Thoracic aorta (tissue), 2 donors: ENCODE measurements around the gene EEF2KMT. TPM values are rescaled to one million over a fixed set of nuclear protein-coding genes. Genes with fewer than 3 reads are reported as not detected.

Experiments
- ATAC-seq: fragments of 150-250 bp; one replicate; pipeline ENCODE4 v1.8.0; 2017; ENCODE audit warnings: low read depth; ENCODE audit not compliant: insufficient number of reproducible peaks, low FRiP score
- DNase-seq: peaks from one replicate; pipeline ENCODE4 v3.0.0-alpha.2; 2020; ENCODE audit warnings: low spot score
- H3K27ac ChIP-seq, 2 donors: fragments of 200-600 bp; sonication (generic); 1 replicate in 1 of 2; 2 replicates in 1 of 2; pipeline ENCODE4 v1.5.1; 2016; ENCODE audit warnings: mild to moderate bottlenecking in 2 of 2, moderate library complexity in 2 of 2
- H3K27me3 ChIP-seq: fragments of 200-600 bp; sonication (generic); replicated peaks from 2 replicates; pipeline ENCODE4 v1.6.0; 2016; ENCODE audit warnings: mild to moderate bottlenecking; ENCODE audit not compliant: insufficient read depth
- H3K36me3 ChIP-seq: fragments of 200-600 bp; sonication (generic); one replicate; pipeline ENCODE4 v1.5.1; 2016
- H3K4me1 ChIP-seq, 2 donors: fragments of 200-600 bp; sonication (generic); 1 replicate in 1 of 2; 2 replicates in 1 of 2; pipeline versions ENCODE4 v1.5.1 to v1.6.0; 2016; ENCODE audit warnings: low read depth in 2 of 2, mild to moderate bottlenecking in 1 of 2; ENCODE audit not compliant: control insufficient read depth in 1 of 2
- H3K4me3 ChIP-seq: fragments of 200-600 bp; sonication (generic); 2 replicates; pipeline ENCODE4 v1.5.1; 2016; ENCODE audit warnings: mild to moderate bottlenecking
- H3K9me3 ChIP-seq: fragments of 200-600 bp; sonication (generic); 2 replicates; pipeline ENCODE4 v1.5.1; 2016
- total RNA-seq, 2 donors: library from RNA; depleted of rRNA; stranded (reverse); fragments of >200 nt; gene quantifications; one replicate each; pipeline versions ENCODE4 v1.1.0 to v1.2.3, GENCODE V29; 2016
- TF ChIP-seq, protein P1 (sequence below): fragments of 200-600 bp; sonication (generic); IDR thresholded peaks from one replicate; pipeline ENCODE4 v1.5.1; 2019; ENCODE audit warnings: antibody characterized with exemption

The EEF2KMT gene
- total RNA-seq, 2 donors from 2014 or later, result 6.8 to 14.9 TPM

DNA sequence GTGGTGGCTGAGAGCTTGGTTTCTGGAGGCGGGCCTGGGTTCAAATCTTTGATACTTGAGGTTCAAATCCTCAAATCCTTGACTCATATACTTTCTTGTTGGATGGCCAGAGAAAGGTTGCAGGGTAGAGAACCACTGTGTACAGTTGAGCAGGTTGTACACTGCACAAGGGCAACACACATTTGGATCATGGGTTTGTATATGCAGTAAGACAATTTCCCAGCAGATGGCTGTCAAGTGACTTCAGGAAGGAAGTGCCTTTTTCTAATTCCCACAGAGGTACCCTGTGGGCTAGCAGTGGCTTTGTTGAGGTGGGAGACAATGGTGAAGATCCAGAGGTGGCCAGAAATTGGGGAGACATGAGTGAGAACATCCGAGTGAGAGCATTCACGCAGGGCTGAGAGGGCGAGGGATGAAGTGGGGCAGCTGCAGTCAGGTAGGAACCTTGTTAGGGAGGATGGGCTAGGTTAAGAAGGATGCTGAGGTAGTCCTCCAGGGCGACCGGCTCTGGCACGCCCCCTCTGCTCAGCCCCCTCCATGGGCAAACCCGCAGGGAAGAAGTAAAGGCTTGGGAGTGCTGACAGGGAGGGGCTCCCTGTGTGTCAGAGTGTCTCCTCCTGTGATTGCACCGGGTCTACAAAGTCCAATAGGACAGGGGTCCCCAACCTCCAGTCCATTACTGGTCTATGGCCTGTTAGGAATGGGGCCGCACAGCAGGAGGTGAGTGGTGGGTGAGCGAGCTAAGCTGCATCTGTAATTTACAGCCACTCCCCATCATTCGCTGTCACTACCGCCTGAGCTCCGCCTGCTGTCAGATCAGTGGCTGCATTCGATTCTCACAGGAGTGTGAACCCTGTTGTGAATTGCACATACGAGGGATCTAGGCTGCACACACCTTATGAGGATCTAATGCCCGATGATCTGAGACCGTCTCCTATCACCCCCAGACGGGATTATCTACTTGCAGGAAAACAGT lies 34.5 kb downstream of the EEF2KMT start:
- no peak overlapping the region for H3K27ac ChIP-seq
- H3K36me3 ChIP-seq, result no peaks in the 10 kb centered on the region
- H3K4me1 ChIP-seq, result no peaks in the 10 kb centered on the region
- DNase-seq (no peak), ATAC-seq (no peak)
- H3K4me3 ChIP-seq, result no peak overlapping the region
- no peaks in the 10 kb centered on the region for H3K27me3 ChIP-seq
- TF ChIP-seq, protein P1, sequence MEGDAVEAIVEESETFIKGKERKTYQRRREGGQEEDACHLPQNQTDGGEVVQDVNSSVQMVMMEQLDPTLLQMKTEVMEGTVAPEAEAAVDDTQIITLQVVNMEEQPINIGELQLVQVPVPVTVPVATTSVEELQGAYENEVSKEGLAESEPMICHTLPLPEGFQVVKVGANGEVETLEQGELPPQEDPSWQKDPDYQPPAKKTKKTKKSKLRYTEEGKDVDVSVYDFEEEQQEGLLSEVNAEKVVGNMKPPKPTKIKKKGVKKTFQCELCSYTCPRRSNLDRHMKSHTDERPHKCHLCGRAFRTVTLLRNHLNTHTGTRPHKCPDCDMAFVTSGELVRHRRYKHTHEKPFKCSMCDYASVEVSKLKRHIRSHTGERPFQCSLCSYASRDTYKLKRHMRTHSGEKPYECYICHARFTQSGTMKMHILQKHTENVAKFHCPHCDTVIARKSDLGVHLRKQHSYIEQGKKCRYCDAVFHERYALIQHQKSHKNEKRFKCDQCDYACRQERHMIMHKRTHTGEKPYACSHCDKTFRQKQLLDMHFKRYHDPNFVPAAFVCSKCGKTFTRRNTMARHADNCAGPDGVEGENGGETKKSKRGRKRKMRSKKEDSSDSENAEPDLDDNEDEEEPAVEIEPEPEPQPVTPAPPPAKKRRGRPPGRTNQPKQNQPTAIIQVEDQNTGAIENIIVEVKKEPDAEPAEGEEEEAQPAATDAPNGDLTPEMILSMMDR, result no peak
- H3K9me3 ChIP-seq, result no peaks in the 10 kb centered on the region

DNA sequence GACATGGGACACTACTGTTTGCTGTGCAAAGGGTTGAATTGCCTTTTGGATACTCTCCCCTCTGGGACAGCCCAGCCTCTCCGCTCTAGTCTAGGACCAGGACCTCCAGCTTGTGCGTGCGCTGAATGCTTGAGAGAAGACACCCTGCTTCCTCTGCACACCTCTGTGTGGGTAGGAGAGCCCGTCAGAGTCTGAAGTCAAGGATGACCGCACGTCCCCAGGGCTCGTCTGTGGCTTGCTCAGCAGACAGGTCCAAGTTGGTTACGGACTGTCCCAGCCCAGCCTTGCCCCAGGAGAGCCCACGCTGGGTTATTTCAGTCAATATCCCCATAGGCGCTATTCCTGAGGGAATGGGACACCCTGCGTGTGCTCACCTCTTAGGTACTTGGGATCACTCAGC lies 35.5 kb downstream of the EEF2KMT start:
- DNase-seq, result no peak
- Histone ChIP-seq H3K27me3 (no peaks in the 10 kb centered on the region), H3K27ac (no peak overlapping the region), H3K36me3 (no peaks in the 10 kb centered on the region), H3K4me3 (no peak overlapping the region), H3K4me1 (no peaks in the 10 kb centered on the region), H3K9me3 (no peaks in the 10 kb centered on the region)
- TF ChIP-seq, protein P1, result no peak
- no peak for ATAC-seq

DNA sequence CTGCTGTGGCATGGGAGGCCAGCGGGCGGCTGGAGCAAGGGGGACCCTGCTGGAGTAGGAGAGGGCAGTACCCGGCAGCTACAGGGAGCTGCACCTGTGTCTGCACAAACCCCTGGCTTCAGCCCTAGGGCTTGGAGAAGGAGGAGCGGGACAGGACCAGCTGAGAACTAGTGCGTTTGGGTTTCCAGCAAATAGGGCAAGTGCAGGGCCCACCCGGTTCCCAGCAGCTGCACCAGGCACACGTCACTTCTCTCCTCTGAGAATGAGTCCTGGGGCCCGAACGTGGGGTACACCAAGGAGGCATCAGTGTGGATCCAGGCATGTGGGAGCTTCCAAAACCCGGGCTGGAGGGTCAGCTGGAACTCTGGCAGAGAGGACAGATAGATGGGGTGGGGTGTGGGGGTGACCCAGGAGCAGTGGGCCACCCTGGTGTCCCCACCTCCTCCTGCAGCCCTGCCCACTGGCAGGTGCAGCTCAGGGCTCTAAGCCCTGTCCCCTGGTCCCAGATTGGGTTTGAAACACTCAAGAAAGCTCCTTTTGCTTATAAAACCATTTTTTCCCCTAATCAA lies 37.4 kb downstream of the EEF2KMT start:
- no peaks in the 10 kb centered on the region for H3K27me3 ChIP-seq
- H3K27ac ChIP-seq, result no peak overlapping the region
- no peaks in the 10 kb centered on the region for H3K4me1 ChIP-seq
- no peaks in the 10 kb centered on the region for H3K9me3 ChIP-seq
- no peak overlapping the region for H3K4me3 ChIP-seq
- no peaks in the 10 kb centered on the region for H3K36me3 ChIP-seq
- no peak for DNase-seq
- TF ChIP-seq, protein P1, result no peak
- ATAC-seq, result no peak

DNA sequence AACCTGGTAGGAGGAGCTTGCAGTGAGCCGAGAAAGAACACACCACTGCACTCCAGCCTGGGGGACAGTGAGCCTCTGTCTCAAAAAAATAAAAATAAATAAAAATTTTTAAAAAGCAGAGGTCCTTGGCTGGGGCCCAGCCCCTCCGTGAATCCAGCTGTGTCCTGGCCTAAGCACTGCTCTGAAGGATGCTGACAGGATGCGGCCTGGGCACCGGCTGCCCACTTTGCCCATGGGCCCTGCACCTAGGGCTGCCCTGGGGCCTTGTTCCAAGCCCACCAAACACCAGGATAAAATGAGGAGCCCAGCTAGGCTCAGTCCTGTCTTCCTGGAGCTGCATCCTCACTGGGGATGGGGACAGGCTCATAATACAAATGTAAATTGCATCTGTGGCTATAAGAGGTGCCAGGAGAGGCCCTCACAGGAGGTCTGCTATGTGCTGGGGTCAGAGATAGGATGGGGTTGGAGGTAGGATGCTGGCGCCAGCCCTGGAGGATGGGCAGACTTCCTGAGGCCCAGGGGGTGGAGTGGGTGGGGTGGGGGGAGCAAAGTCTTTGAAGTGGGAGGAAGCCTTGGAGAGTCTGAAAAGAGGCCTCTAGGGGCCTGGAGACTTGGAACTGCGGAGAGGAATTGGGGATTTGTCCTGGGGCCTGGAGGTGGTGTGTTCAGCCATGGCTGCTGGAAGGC lies 38.1 kb downstream of the EEF2KMT start:
- Histone ChIP-seq H3K27ac (no peak overlapping the region), H3K36me3 (no peaks in the 10 kb centered on the region), H3K4me1 (no peaks in the 10 kb centered on the region), H3K4me3 (no peak overlapping the region), H3K9me3 (no peaks in the 10 kb centered on the region), H3K27me3 (no peaks in the 10 kb centered on the region)
- DNase-seq (no peak), ATAC-seq (no peak)
- TF ChIP-seq, protein P1, result no peak

GRCh38 chr16:5058476-5058875 lies 39.1 kb downstream of the EEF2KMT start:
- TF ChIP-seq, protein P1, result no peak
- H3K36me3 ChIP-seq, result no peaks in the 10 kb centered on the region
- H3K4me3 ChIP-seq, result no peak overlapping the region
- no peak for ATAC-seq
- no peaks in the 10 kb centered on the region for H3K27me3 ChIP-seq
- DNase-seq, result no peak
- no peaks in the 10 kb centered on the region for H3K9me3 ChIP-seq
- no peaks in the 10 kb centered on the region for H3K4me1 ChIP-seq
- no peak overlapping the region for H3K27ac ChIP-seq
